Measurements from ENCODE around the gene KRTAP12-2. TPM values are rescaled to one million over a fixed set of nuclear protein-coding genes. Genes with fewer than 3 reads are reported as not detected.

The KRTAP12-2 gene
- total and polyA plus RNA-seq, 10 donors = not detected

DNA sequence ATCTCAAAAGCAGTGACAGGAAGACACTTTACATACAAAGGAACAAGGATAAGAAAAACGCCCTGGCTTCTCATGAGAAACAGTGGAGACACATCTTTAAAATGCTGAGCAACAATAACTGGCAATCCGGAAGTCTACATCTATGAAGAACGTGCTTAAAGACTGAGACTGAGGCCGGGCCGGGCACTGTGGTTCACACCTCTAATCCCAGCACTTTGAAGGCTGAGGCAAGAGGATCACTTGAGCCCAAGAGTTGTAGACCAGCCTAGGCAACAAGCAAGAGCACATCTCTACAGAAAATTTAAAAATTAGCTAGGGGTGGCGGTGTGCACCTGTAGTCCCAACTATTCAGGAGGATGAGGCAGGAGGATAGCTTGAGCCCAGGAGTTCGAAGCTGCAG is 17.4 kb upstream of the KRTAP12-2 start:
- H3K27me3 ChIP-seq (replicated peaks in 1 of 7) = peaks cover 0 to 30% (median 0%) of the 10 kb centered on the region in 7 donors
- no peak overlapping the region for H3K4me3 ChIP-seq
- H3K36me3 ChIP-seq = no peaks in the 10 kb centered on the region
- WGBS, 5 donors = 70 to 83% (median 79%) methylated on average over 7 of the region's 7 CpGs
- H3K4me1 ChIP-seq = no peaks in the 10 kb centered on the region
- TF ChIP-seq, protein P1, sequence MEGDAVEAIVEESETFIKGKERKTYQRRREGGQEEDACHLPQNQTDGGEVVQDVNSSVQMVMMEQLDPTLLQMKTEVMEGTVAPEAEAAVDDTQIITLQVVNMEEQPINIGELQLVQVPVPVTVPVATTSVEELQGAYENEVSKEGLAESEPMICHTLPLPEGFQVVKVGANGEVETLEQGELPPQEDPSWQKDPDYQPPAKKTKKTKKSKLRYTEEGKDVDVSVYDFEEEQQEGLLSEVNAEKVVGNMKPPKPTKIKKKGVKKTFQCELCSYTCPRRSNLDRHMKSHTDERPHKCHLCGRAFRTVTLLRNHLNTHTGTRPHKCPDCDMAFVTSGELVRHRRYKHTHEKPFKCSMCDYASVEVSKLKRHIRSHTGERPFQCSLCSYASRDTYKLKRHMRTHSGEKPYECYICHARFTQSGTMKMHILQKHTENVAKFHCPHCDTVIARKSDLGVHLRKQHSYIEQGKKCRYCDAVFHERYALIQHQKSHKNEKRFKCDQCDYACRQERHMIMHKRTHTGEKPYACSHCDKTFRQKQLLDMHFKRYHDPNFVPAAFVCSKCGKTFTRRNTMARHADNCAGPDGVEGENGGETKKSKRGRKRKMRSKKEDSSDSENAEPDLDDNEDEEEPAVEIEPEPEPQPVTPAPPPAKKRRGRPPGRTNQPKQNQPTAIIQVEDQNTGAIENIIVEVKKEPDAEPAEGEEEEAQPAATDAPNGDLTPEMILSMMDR (IDR thresholded peaks at IDR 0.05 in 8 of 11, conservative IDR thresholded peaks at IDR 0.05 in 3 of 11) = no peak
- no peak for TF ChIP-seq POLR2AphosphoS5 (IDR thresholded peaks at IDR 0.05)
- TF ChIP-seq POLR2A (IDR thresholded peaks at IDR 0.05) = no peak
- no peak overlapping the region for H3K27ac ChIP-seq
- H3K9me3 ChIP-seq = no peaks in the 10 kb centered on the region
- intact Hi-C loops (cut with DNase I; ENCODE audit: low total_unique reads) = no loop called here
- no peak for DNase-seq

DNA sequence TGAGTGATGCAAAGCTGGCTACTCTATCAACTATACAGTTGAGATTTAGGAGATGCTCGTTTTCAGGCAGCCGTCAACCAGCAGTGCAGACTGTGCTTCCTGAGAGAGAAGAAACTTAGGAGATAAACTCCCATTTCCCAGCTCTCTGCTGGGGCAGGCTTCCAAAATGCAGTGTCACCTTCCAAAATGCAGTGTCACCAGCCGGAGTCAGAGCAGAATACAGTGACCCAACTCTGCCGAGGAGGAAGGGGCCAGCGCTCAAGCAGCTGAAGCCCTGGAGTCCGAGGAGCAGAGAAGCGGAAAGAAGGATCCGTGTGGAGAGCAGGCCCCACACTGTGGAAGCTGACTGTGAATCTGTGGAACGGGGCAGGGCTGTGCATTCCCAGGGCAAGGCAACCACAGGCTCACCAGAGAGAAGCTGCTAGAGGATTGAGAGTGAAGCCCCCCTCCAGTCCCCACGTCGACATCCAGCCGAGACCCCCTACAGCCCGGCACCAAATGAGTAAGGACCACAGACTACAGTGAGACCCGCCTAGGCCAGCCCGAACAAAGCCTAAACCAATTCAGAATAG is 15.9 kb upstream of the KRTAP12-2 start:
- no peak overlapping the region for H3K27ac ChIP-seq
- TF ChIP-seq POLR2A (IDR thresholded peaks at IDR 0.05) = no peak
- no peak for TF ChIP-seq POLR2AphosphoS5 (IDR thresholded peaks at IDR 0.05)
- TF ChIP-seq, protein P1 (IDR thresholded peaks at IDR 0.05 in 8 of 11, conservative IDR thresholded peaks at IDR 0.05 in 3 of 11) = no peak
- H3K4me3 ChIP-seq = no peak overlapping the region
- H3K9me3 ChIP-seq = no peaks in the 10 kb centered on the region
- peaks cover 0 to 16% (median 0%) of the 10 kb centered on the region in 7 donors for H3K27me3 ChIP-seq (replicated peaks in 1 of 7)
- no peaks in the 10 kb centered on the region for H3K4me1 ChIP-seq
- intact Hi-C loops (cut with DNase I; ENCODE audit: low total_unique reads) = no loop called here
- H3K36me3 ChIP-seq = no peaks in the 10 kb centered on the region
- WGBS, 5 donors = 78 to 86% (median 79%) methylated on average over 15 of the region's 15 CpGs
- DNase-seq = no peak

DNA sequence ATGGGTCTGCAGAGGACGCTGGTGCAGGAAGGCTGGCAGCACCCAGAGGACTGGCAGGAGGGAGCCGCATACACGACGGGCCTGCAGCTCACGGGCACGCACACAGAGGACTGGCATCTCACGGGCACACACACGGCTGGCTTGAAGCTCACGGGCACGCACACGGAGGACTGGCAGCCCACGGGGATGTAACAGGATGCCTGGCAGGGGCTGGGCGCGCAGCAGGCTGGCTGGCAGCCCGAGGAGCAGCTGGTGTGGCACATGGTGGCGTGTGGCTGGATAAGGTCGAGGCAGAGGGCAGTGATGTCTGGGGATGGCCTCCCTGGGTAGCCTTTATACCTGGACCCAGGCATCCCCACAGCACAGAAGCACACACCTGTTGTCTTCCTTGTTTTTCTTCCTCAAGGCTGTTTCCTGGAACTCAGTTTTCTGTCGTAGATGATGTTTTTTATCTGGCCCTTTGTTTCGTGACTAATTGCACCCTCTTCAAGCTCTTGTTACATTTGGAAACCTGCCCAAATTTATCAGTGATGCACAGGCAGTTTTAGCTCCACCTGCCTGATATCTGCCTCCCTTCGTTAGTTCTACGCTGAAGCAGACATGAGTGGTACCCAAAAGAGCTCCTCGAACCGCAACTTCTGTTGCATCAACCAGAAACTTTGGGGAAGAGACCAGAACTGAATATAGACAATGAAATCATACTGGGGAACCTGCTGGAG is 15.3 kb upstream of the KRTAP12-2 start, which contains the start of gene KRTAP12-1:
TSS of gene KRTAP12-1 (minus strand) at position 303 of the 719 bp plus-strand sequence. CDS start at position 263, 40 bp downstream.
- no peak within 1 kb of the TSS for H3K4me3 ChIP-seq
- TF ChIP-seq POLR2AphosphoS5 (IDR thresholded peaks at IDR 0.05) = no peak
- no peak within 1 kb of the TSS for H3K27ac ChIP-seq
- DNase-seq = no peak
- no peaks in the 10 kb centered on the region for H3K4me1 ChIP-seq
- intact Hi-C loops (cut with DNase I; ENCODE audit: low total_unique reads) = no loop called here
- H3K36me3 ChIP-seq = no peaks in the 10 kb centered on the region
- WGBS, 5 donors = 71 to 82% (median 78%) methylated on average over 18 to 23 of the region's 23 CpGs
- no peaks in the 10 kb centered on the region for H3K9me3 ChIP-seq
- H3K27me3 ChIP-seq (replicated peaks in 1 of 7) = peaks cover 0 to 14% (median 0%) of the 10 kb centered on the region in 7 donors

DNA sequence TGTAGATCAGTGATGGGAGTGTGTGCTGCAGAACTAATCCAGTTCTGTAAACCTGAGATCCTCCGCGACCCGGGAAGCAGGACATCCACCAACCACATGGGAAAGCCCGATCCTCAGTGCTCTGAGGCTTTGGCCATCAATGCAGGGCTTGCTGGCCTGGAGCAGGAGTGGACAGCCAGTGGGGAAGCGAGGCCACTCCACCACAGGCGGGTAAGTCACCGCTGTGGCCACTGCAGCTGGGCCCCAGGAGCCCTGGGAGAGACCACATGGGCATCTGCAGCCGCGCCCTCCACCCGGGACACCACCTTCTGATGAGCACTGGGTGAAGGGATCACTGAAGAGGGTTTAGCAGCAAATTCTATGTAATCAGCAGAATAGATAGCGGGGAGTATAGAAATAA is 14.4 kb upstream of the KRTAP12-2 start:
- Histone ChIP-seq H3K36me3 (no peaks in the 10 kb centered on the region), H3K9me3 (no peaks in the 10 kb centered on the region), H3K4me3 (no peak overlapping the region), H3K27ac (no peak overlapping the region), H3K4me1 (no peaks in the 10 kb centered on the region), H3K27me3 (replicated peaks in 1 of 7) (peaks cover 0 to 6% (median 0%) of the 10 kb centered on the region in 7 donors)
- DNase-seq = no peak
- TF ChIP-seq, protein P1 (IDR thresholded peaks at IDR 0.05 in 8 of 11, conservative IDR thresholded peaks at IDR 0.05 in 3 of 11) = no peak
- TF ChIP-seq POLR2A (IDR thresholded peaks at IDR 0.05) (no peak), POLR2AphosphoS5 (IDR thresholded peaks at IDR 0.05) (no peak)
- WGBS, 5 donors = 66 to 84% (median 74%) methylated on average over 11 of the region's 11 CpGs
- intact Hi-C loops (cut with DNase I; ENCODE audit: low total_unique reads) = no loop called here
